MM.1S (cell line): ENCODE data around the gene JPH4.

ENCODE experiments used
- DNase-seq: peaks from one replicate; pipeline ENCODE4 v3.0.0-alpha.2; 2015
- H2AFZ ChIP-seq: fragments of 300-600 bp; sonication (generic); 2 replicates; pipeline ENCODE4 v1.6.0; 2016; ENCODE audit warnings: antibody characterized with exemption, low read length
- H3F3A ChIP-seq: fragments of 300-600 bp; sonication (generic); 2 replicates; pipeline ENCODE4 v1.6.1; 2016; ENCODE audit warnings: mild to moderate bottlenecking, antibody characterized with exemption, low read length, moderate library complexity, mixed read lengths; ENCODE audit not compliant: insufficient read depth
- H3K27ac ChIP-seq: fragments of 300-600 bp; sonication (generic); 2 replicates; pipeline ENCODE4 v1.5.1; 2016; ENCODE audit warnings: mild to moderate bottlenecking, low read length
- H3K27me3 ChIP-seq: fragments of 300-600 bp; sonication (generic); replicated peaks from 2 replicates; pipeline ENCODE4 v1.6.0; 2016; ENCODE audit warnings: low read length; ENCODE audit not compliant: insufficient read depth
- H3K36me3 ChIP-seq: fragments of 300-600 bp; sonication (generic); replicated peaks from 2 replicates; pipeline ENCODE4 v1.6.1; 2016; ENCODE audit warnings: mild to moderate bottlenecking, low read length, mixed read lengths; ENCODE audit not compliant: insufficient read depth
- H3K4me1 ChIP-seq: fragments of 300-600 bp; sonication (generic); 2 replicates; pipeline ENCODE4 v1.6.1; 2016; ENCODE audit warnings: low read length, mixed read lengths
- H3K4me2 ChIP-seq: fragments of 300-600 bp; sonication (generic); 2 replicates; pipeline ENCODE4 v1.6.0; 2016; ENCODE audit warnings: low read depth, low read length
- H3K4me3 ChIP-seq: fragments of 300-600 bp; sonication (generic); 2 replicates; pipeline ENCODE4 v1.5.1; 2016; ENCODE audit warnings: low read length, mixed read lengths
- H3K79me2 ChIP-seq: fragments of 300-600 bp; sonication (generic); 2 replicates; pipeline ENCODE4 v1.6.1; 2016; ENCODE audit warnings: mixed run types, low read length, mixed read lengths
- H3K9ac ChIP-seq: fragments of 300-600 bp; sonication (generic); 2 replicates; pipeline ENCODE4 v1.6.1; 2016; ENCODE audit warnings: low read length, mixed read lengths
- H3K9me2 ChIP-seq: fragments of 300-600 bp; sonication (generic); replicated peaks from 2 replicates; pipeline ENCODE4 v1.6.1; 2016; ENCODE audit warnings: mild to moderate bottlenecking, low read length, mixed read lengths; ENCODE audit not compliant: insufficient read depth
- H3K9me3 ChIP-seq: fragments of 300-600 bp; sonication (generic); replicated peaks from 2 replicates; pipeline ENCODE4 v1.6.1; 2016; ENCODE audit warnings: mild to moderate bottlenecking, low read length, mixed read lengths; ENCODE audit not compliant: insufficient read depth
- H4K20me1 ChIP-seq: fragments of 300-600 bp; sonication (generic); 2 replicates; pipeline ENCODE4 v1.6.1; 2016; ENCODE audit warnings: mild to moderate bottlenecking, low read length, moderate library complexity, mixed read lengths; ENCODE audit not compliant: insufficient read depth
- CTCF ChIP-seq: fragments of 300-600 bp; sonication (generic); IDR thresholded peaks from 2 replicates; pipeline ENCODE4 v1.5.1; 2016; ENCODE audit warnings: antibody characterized with exemption, low read length, mixed read lengths
- EZH2 ChIP-seq: fragments of 300-600 bp; sonication (generic); optimal IDR thresholded peaks from 2 replicates; pipeline ENCODE3; 2017; ENCODE audit warnings: low read depth, mild to moderate bottlenecking, antibody characterized with exemption, low read length, mixed read lengths
- EZH2phosphoT487 ChIP-seq: fragments of 300-600 bp; sonication (generic); IDR thresholded peaks from 2 replicates; pipeline ENCODE4 v1.6.1; 2018; ENCODE audit warnings: antibody characterized with exemption, low read length

JPH4 gene

GRCh38 chr14:23613242-23614070 is 34.9 kb upstream of the JPH4 start:
- Histone ChIP-seq H3F3A (no peaks in the 10 kb centered on the region), H3K79me2 (no peaks in the 10 kb centered on the region), H4K20me1 (no peaks in the 10 kb centered on the region), H3K9me3 (no peaks in the 10 kb centered on the region), H3K27me3 (no peaks in the 10 kb centered on the region), H3K4me3 (no peak overlapping the region), H3K36me3 (no peaks in the 10 kb centered on the region), H2AFZ (no peak overlapping the region), H3K9ac (no peak overlapping the region), H3K4me2 (no peak overlapping the region), H3K27ac (no peak overlapping the region), H3K4me1 (no peaks in the 10 kb centered on the region), H3K9me2 (no peaks in the 10 kb centered on the region)
- TF ChIP-seq EZH2 (no peak), CTCF (no peak), EZH2phosphoT487 (no peak)
- no peak for DNase-seq

- Histone ChIP-seq H3K4me3 (no peak overlapping the region), H3K27me3 (no peaks in the 10 kb centered on the region), H3K27ac (no peak overlapping the region), H3K9ac (no peak overlapping the region), H3K9me2 (no peaks in the 10 kb centered on the region), H3K4me1 (no peaks in the 10 kb centered on the region), H3K36me3 (no peaks in the 10 kb centered on the region), H4K20me1 (no peaks in the 10 kb centered on the region), H2AFZ (no peak overlapping the region), H3F3A (no peaks in the 10 kb centered on the region), H3K4me2 (no peak overlapping the region), H3K9me3 (no peaks in the 10 kb centered on the region), H3K79me2 (no peaks in the 10 kb centered on the region)
- no peak for DNase-seq
- TF ChIP-seq CTCF = no peak
- TF ChIP-seq EZH2phosphoT487 = no peak
- TF ChIP-seq EZH2 = no peak
Measured at GRCh38 chr14:23612802-23613201, 34.2 kb upstream of the JPH4 start.

- Histone ChIP-seq H3K4me2 (no peak overlapping the region), H3K9me3 (no peaks in the 10 kb centered on the region), H3K79me2 (no peaks in the 10 kb centered on the region), H3K36me3 (no peaks in the 10 kb centered on the region), H3K9ac (no peak overlapping the region), H4K20me1 (no peaks in the 10 kb centered on the region), H3K27ac (no peak overlapping the region), H2AFZ (no peak overlapping the region), H3K4me3 (no peak overlapping the region), H3K4me1 (no peaks in the 10 kb centered on the region), H3F3A (no peaks in the 10 kb centered on the region), H3K9me2 (no peaks in the 10 kb centered on the region), H3K27me3 (no peaks in the 10 kb centered on the region)
- DNase-seq = no peak
- TF ChIP-seq EZH2phosphoT487 (no peak), EZH2 (no peak), CTCF (no peak)
Measured at GRCh38 chr14:23612354-23612732, 33.8 kb upstream of the JPH4 start.
